SK-N-SH (cell line): ENCODE results near the gene CDH13. TPM values are rescaled to one million over a fixed set of nuclear protein-coding genes. Genes with fewer than 3 reads are reported as not detected.

Source experiments
- CTCF ChIA-PET: fragments of 300-600, 350-600 bp; formaldehyde crosslinking; extraction: SDS; loops from one replicate; lab custom pipeline; 2021; lab: Yijun Ruan, JAX
- POLR2A ChIA-PET: fragments of 350-600 bp; sonication (Branson Sonifier 250); formaldehyde crosslinking; extraction: SDS; loops from one replicate; lab custom pipeline; 2020; ENCODE audit warnings: antibody characterized with exemption, inconsistent platforms; lab: Yijun Ruan, JAX
- DNase-seq: peaks from one replicate; pipeline ENCODE4 v3.0.0; 2012
- H2AFZ ChIP-seq: fragments of 200-600 bp; sonication (generic); 2 replicates; pipeline ENCODE4 v1.8.1; 2016; ENCODE audit warnings: antibody characterized with exemption, mild to moderate bottlenecking, low read depth
- H3F3A ChIP-seq: fragments of 200-600 bp; sonication (generic); replicated peaks from 2 replicates; pipeline ENCODE3; 2016; ENCODE audit warnings: antibody characterized with exemption, mild to moderate bottlenecking; ENCODE audit not compliant: insufficient read depth
- H3K27ac ChIP-seq, 2 experiments: fragments of 200-500 bp in 1 of 2; fragments of 200-600 bp in 1 of 2; sonication (Bioruptor generic) in 1 of 2; sonication (generic), shearing (Covaris generic) in 1 of 2; 2 replicates each; pipeline versions ENCODE4 v1.5.1 to v1.6.1; 2014 to 2016; ENCODE audit warnings: low read depth in 2 of 2, inconsistent platforms in 1 of 2, low read length in 1 of 2, mild to moderate bottlenecking in 1 of 2, mixed read lengths in 1 of 2
- H3K27me3 ChIP-seq: fragments of 200-600 bp; sonication (generic), shearing (Covaris generic); 2 replicates; pipeline ENCODE4 v1.6.1; 2016; ENCODE audit warnings: mixed run types; ENCODE audit not compliant: insufficient read depth
- H3K36me3 ChIP-seq, 2 experiments: fragments of 200-500 bp in 1 of 2; fragments of 200-600 bp in 1 of 2; sonication (Bioruptor generic) in 1 of 2; sonication (generic) in 1 of 2; replicated peaks in 1 of 2; 2 replicates each; pipeline versions ENCODE3 to v1.5.1; 2014 to 2016; ENCODE audit warnings: low read length in 1 of 2, mild to moderate bottlenecking in 1 of 2; ENCODE audit not compliant: insufficient read depth in 2 of 2, control insufficient read depth in 1 of 2
- H3K4me1 ChIP-seq, 2 experiments: fragments of 200-500 bp in 1 of 2; fragments of 200-600 bp in 1 of 2; sonication (Bioruptor generic) in 1 of 2; sonication (generic), shearing (Covaris generic) in 1 of 2; 2 replicates each; pipeline versions ENCODE4 v1.5.1 to v1.6.1; 2014 to 2016; ENCODE audit warnings: low read depth in 1 of 2, low read length in 1 of 2, mixed run types in 1 of 2; ENCODE audit not compliant: insufficient read depth in 2 of 2, control insufficient read depth in 1 of 2
- H3K4me2 ChIP-seq: fragments of 200-600 bp; sonication (generic), shearing (Covaris generic); 2 replicates; pipeline ENCODE4 v1.6.1; 2017; ENCODE audit warnings: mixed run types
- H3K4me3 ChIP-seq, 2 experiments: fragments of 200-500 bp in 1 of 2; fragments of 200-600 bp in 1 of 2; sonication (Bioruptor generic) in 1 of 2; sonication (generic), shearing (Covaris generic) in 1 of 2; 2 replicates each; pipeline versions ENCODE4 v1.5.1 to v1.8.1; 2014 to 2016; ENCODE audit warnings: low read depth in 2 of 2, inconsistent platforms in 1 of 2, low read length in 1 of 2, mild to moderate bottlenecking in 1 of 2, mixed read lengths in 1 of 2, moderate library complexity in 1 of 2
- H3K79me2 ChIP-seq: fragments of 200-600 bp; sonication (generic); 2 replicates; pipeline ENCODE4 v1.8.1; 2017; ENCODE audit warnings: mild to moderate bottlenecking; ENCODE audit not compliant: insufficient read depth
- H3K9ac ChIP-seq: fragments of 200-600 bp; sonication (generic); 2 replicates; pipeline ENCODE4 v1.6.1; 2017; ENCODE audit warnings: mixed run types
- H3K9me2 ChIP-seq: fragments of 200-600 bp; sonication (generic); 2 replicates; pipeline ENCODE4 v1.6.1; 2017; ENCODE audit warnings: mixed run types
- H3K9me3 ChIP-seq: fragments of 200-600 bp; sonication (generic); 2 replicates; pipeline ENCODE4 v1.6.1; 2017; ENCODE audit warnings: mixed run types, mild to moderate bottlenecking, moderate library complexity
- H4K20me1 ChIP-seq: fragments of 200-600 bp; sonication (generic); 2 replicates; pipeline ENCODE4 v1.6.1; 2017; ENCODE audit warnings: mild to moderate bottlenecking, mixed run types; ENCODE audit not compliant: insufficient read depth
- CHD2 ChIP-seq: fragments of 150-350 bp; IDR thresholded peaks from 2 replicates; pipeline ENCODE4 v1.6.1; 2018; ENCODE audit warnings: low read length; ENCODE audit not compliant: partially characterized antibody
- ELF1 ChIP-seq: IDR thresholded peaks from 2 replicates; pipeline ENCODE4 v1.4.0; 2012
- EP300 ChIP-seq, 2 experiments: IDR thresholded peaks; 2 replicates each; pipeline versions ENCODE4 v1.4.0 to v1.6.1; 2012; ENCODE audit warnings: borderline replicate concordance in 1 of 2, low read depth in 1 of 2, low read length in 1 of 2
- FOXJ3 ChIP-seq: sonication (generic); formaldehyde crosslinking; IDR thresholded peaks from 2 replicates; pipeline ENCODE4 v1.5.1; 2020; ENCODE audit warnings: mild to moderate bottlenecking, missing genetic modification reagents
- FOXM1 ChIP-seq: IDR thresholded peaks from 2 replicates; pipeline ENCODE4 v1.4.0; 2012; ENCODE audit warnings: low read depth, mild to moderate bottlenecking
- GATA2 ChIP-seq: sonication (generic); formaldehyde crosslinking; IDR thresholded peaks from 2 replicates; pipeline ENCODE4 v1.5.0; 2020; ENCODE audit warnings: mild to moderate bottlenecking, missing genetic modification reagents
- NFIC ChIP-seq: IDR thresholded peaks from 2 replicates; pipeline ENCODE4 v1.4.0; 2012; ENCODE audit warnings: borderline replicate concordance
- NRF1 ChIP-seq: IDR thresholded peaks from 2 replicates; pipeline ENCODE4 v1.6.1; 2012; ENCODE audit warnings: low read depth, mild to moderate bottlenecking, low read length
- POLR2AphosphoS5 ChIP-seq: IDR thresholded peaks from 2 replicates; pipeline ENCODE4 v1.6.1; 2012; ENCODE audit warnings: low read depth, low read length
- RCOR1 ChIP-seq: fragments of 150-350 bp; IDR thresholded peaks from 2 replicates; pipeline ENCODE4 v1.6.1; 2017; ENCODE audit warnings: antibody characterized with exemption, low read length
- REST ChIP-seq: IDR thresholded peaks from 2 replicates; pipeline ENCODE4 v1.6.1; 2012; ENCODE audit warnings: mild to moderate bottlenecking, low read depth, low read length, moderate library complexity
- RFX5 ChIP-seq: IDR thresholded peaks from 2 replicates; pipeline ENCODE4 v1.6.1; 2012; ENCODE audit warnings: mild to moderate bottlenecking, improper control_type of control experiment, low read length
- RXRA ChIP-seq: IDR thresholded peaks from 2 replicates; pipeline ENCODE4 v1.4.0; 2012; ENCODE audit warnings: low read depth, mild to moderate bottlenecking, borderline replicate concordance
- TAF1 ChIP-seq: IDR thresholded peaks from 2 replicates; pipeline ENCODE4 v1.6.1; 2012; ENCODE audit warnings: low read depth, mild to moderate bottlenecking, low read length, moderate library complexity, borderline replicate concordance
- TCF12 ChIP-seq: IDR thresholded peaks from 2 replicates; pipeline ENCODE4 v1.4.0; 2012
- YY1 ChIP-seq: IDR thresholded peaks from 2 replicates; pipeline ENCODE4 v1.4.0; 2012; ENCODE audit warnings: low read depth, mild to moderate bottlenecking
- ZBTB33 ChIP-seq: IDR thresholded peaks from 2 replicates; pipeline ENCODE4 v1.4.0; 2012; ENCODE audit warnings: low read depth, borderline replicate concordance
- WGBS: methylation state at CpG from one replicate; pipeline ENCODE4 v1.1.6; 2017; ENCODE audit warnings: low lambda C conversion rate; 5-methylcytosine and 5-hydroxymethylcytosine counted together
- polyA plus RNA-seq, 3 experiments: library from polyadenylated mRNA; depleted of rRNA; stranded (reverse); fragments of >200 nt; gene quantifications; 2 replicates each; pipeline ENCODE4 v1.2.3, GENCODE V29; 2012
- TF ChIP-seq, protein P1 (sequence below): fragments of 150-350 bp; IDR thresholded peaks from 2 replicates; pipeline ENCODE4 v1.6.1; 2017; ENCODE audit warnings: antibody characterized with exemption, low read length, low read depth, borderline replicate concordance
- TF ChIP-seq, protein P2 (sequence below): fragments of 150-350 bp; IDR thresholded peaks from 2 replicates; pipeline ENCODE4 v1.6.1; 2016; ENCODE audit warnings: mild to moderate bottlenecking, low read depth, low read length

Gene CDH13
- polyA plus RNA-seq, 1 of the 3 experiments (the other 2 are of a cell fraction) = 93.0 TPM

GRCh38 chr16:83113811-83114210, 487.0 kb downstream of the CDH13 start:
- H3K27me3 ChIP-seq = no peaks in the 10 kb centered on the region
- TF ChIP-seq, protein P1, sequence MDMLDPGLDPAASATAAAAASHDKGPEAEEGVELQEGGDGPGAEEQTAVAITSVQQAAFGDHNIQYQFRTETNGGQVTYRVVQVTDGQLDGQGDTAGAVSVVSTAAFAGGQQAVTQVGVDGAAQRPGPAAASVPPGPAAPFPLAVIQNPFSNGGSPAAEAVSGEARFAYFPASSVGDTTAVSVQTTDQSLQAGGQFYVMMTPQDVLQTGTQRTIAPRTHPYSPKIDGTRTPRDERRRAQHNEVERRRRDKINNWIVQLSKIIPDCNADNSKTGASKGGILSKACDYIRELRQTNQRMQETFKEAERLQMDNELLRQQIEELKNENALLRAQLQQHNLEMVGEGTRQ = no peak
- TF ChIP-seq GATA2 (CRISPR knock-in tag) (no peak), RXRA (no peak), RFX5 (no peak), FOXJ3 (CRISPR knock-in tag) (no peak), TAF1 (no peak), ZBTB33 (no peak), NRF1 (no peak), RCOR1 (no peak), TCF12 (no peak), POLR2AphosphoS5 (no peak), FOXM1 (no peak)
- TF ChIP-seq, protein P2, sequence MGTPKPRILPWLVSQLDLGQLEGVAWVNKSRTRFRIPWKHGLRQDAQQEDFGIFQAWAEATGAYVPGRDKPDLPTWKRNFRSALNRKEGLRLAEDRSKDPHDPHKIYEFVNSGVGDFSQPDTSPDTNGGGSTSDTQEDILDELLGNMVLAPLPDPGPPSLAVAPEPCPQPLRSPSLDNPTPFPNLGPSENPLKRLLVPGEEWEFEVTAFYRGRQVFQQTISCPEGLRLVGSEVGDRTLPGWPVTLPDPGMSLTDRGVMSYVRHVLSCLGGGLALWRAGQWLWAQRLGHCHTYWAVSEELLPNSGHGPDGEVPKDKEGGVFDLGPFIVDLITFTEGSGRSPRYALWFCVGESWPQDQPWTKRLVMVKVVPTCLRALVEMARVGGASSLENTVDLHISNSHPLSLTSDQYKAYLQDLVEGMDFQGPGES = no peak
- no peak overlapping the region for H3K4me2 ChIP-seq
- H3F3A ChIP-seq = peaks cover 3% of the 10 kb centered on the region
- WGBS = 27% methylated on average over 6 of the region's 6 CpGs
- no peak overlapping the region for H3K4me3 ChIP-seq
- POLR2A ChIA-PET = no interaction called here
- CTCF ChIA-PET = interaction anchor here (0.6 to 1.9 kb wide), 5 partner anchors 31 to 333 kb away, joined by 3 to 5 read pairs (median 3); no protein-coding TSS in a partner anchor
- no peaks in the 10 kb centered on the region for H3K36me3 ChIP-seq
- H3K9ac ChIP-seq = no peak overlapping the region
- no peaks in the 10 kb centered on the region for H3K79me2 ChIP-seq
- H3K9me3 ChIP-seq = no peaks in the 10 kb centered on the region
- H4K20me1 ChIP-seq = no peaks in the 10 kb centered on the region
- H2AFZ ChIP-seq = no peak overlapping the region
- no peak overlapping the region for H3K27ac ChIP-seq
- H3K9me2 ChIP-seq = no peaks in the 10 kb centered on the region
- DNase-seq = no peak
- H3K4me1 ChIP-seq = no peaks in the 10 kb centered on the region

- H2AFZ ChIP-seq = no peak overlapping the region
- no peak overlapping the region for H3K4me3 ChIP-seq
- ChIA-PET POLR2A (no interaction called here), CTCF (no interaction called here)
- no peak overlapping the region for H3K27ac ChIP-seq
- H3K9me3 ChIP-seq = no peaks in the 10 kb centered on the region
- no peaks in the 10 kb centered on the region for H4K20me1 ChIP-seq
- H3K4me1 ChIP-seq = no peaks in the 10 kb centered on the region
- DNase-seq = no peak
- no peaks in the 10 kb centered on the region for H3K79me2 ChIP-seq
- WGBS = 61% methylated on average over 10 of the region's 10 CpGs
- H3K9me2 ChIP-seq = no peaks in the 10 kb centered on the region
- H3K4me2 ChIP-seq = no peak overlapping the region
- H3K9ac ChIP-seq = no peak overlapping the region
- H3K36me3 ChIP-seq = no peaks in the 10 kb centered on the region
- H3F3A ChIP-seq = peaks cover 3% of the 10 kb centered on the region
- no peaks in the 10 kb centered on the region for H3K27me3 ChIP-seq
- no peak for TF ChIP-seq FOXJ3 (CRISPR knock-in tag)
- no peak for TF ChIP-seq EP300 (IDR thresholded peaks at IDR 0.05; ENCODE audit: borderline replicate concordance in 1 of 2, low read depth in 1 of 2, low read length in 1 of 2)
- TF ChIP-seq, protein P1 = no peak
- TF ChIP-seq CHD2 = no peak
- TF ChIP-seq NFIC = no peak
- TF ChIP-seq ELF1 = no peak
- TF ChIP-seq RXRA = no peak
- TF ChIP-seq REST = no peak
- no peak for TF ChIP-seq YY1
- TF ChIP-seq GATA2 (CRISPR knock-in tag) = no peak
- no peak for TF ChIP-seq TCF12
Observed at GRCh38 chr16:83115491-83116232, 488.9 kb downstream of the CDH13 start.
